GM10266 (cell line): ENCODE data around the gene EWSR1.

Experiments
- DNase-seq: peaks from one replicate; pipeline ENCODE4 v3.0.0; 2012; ENCODE audit errors: extremely low spot score
- TF ChIP-seq, protein P1 (sequence below): IDR thresholded peaks from 2 replicates; pipeline ENCODE4 v1.5.1; 2012; ENCODE audit warnings: mild to moderate bottlenecking, low read depth; ENCODE audit not compliant: control insufficient read depth, insufficient read depth; ENCODE audit errors: missing control alignments

EWSR1 gene

GRCh38 chr22:29266564-29267461 lies 1.3 kb upstream of the EWSR1 start:
- no peak for DNase-seq

GRCh38 chr22:29267462-29267857 lies 608 bp upstream of the EWSR1 start:
- DNase-seq: no peak
- TF ChIP-seq, protein P1, sequence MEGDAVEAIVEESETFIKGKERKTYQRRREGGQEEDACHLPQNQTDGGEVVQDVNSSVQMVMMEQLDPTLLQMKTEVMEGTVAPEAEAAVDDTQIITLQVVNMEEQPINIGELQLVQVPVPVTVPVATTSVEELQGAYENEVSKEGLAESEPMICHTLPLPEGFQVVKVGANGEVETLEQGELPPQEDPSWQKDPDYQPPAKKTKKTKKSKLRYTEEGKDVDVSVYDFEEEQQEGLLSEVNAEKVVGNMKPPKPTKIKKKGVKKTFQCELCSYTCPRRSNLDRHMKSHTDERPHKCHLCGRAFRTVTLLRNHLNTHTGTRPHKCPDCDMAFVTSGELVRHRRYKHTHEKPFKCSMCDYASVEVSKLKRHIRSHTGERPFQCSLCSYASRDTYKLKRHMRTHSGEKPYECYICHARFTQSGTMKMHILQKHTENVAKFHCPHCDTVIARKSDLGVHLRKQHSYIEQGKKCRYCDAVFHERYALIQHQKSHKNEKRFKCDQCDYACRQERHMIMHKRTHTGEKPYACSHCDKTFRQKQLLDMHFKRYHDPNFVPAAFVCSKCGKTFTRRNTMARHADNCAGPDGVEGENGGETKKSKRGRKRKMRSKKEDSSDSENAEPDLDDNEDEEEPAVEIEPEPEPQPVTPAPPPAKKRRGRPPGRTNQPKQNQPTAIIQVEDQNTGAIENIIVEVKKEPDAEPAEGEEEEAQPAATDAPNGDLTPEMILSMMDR: no peak

More at GRCh38 chr22:29266564-29267461, 1.3 kb upstream of the EWSR1 start:
- TF ChIP-seq, protein P1: no peak

GRCh38 chr22:29268511-29269229 lies 602 bp downstream of the EWSR1 start:
- TF ChIP-seq, protein P1: peak; percentile 12
- DNase-seq: no peak

DNA sequence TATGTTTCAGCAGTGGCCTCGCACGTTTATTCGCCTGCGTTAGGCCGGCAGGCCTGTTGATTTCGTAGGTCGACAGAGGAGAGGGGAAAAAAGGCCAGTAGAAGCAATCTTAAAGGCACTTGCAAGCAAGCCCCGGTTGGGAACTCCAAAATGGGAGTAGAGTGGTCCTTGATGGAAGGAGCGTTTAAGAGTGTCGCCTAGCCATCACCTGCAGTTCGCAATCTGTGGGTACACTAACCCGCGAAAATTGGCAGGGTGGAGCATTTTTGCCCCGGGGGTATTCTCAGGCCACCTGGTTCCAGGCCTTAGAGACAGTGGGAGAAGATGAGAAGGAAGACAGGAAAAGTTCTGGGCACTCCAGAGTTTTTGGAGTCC lies 1.1 kb downstream of the EWSR1 start:
- TF ChIP-seq, protein P1: no peak
- no peak for DNase-seq

GRCh38 chr22:29269731-29270474 lies 1.8 kb downstream of the EWSR1 start:
- no peak for DNase-seq
- TF ChIP-seq, protein P1: no peak

GRCh38 chr22:29270475-29271271 lies 2.6 kb downstream of the EWSR1 start:
- no peak for DNase-seq
- TF ChIP-seq, protein P1: no peak
